Rectal smooth muscle tissue (tissue), 1 donor: ENCODE measurements around the gene PRSS27.
A peak's percentile ranks its signal among the peaks of the same experiment; 100 is the strongest.
"Not testable (repeated sequence)": the region's sequence is repeated elsewhere in the genome, so short reads cannot be mapped to it uniquely, and the experiment has no call there.

Source experiments
- H3K27ac ChIP-seq: one replicate; pipeline ENCODE4 v1.7.0; 2013; ENCODE audit warnings: low read depth, low read length, inconsistent platforms
- H3K27me3 ChIP-seq: one replicate; pipeline ENCODE4 v1.7.0; 2013; ENCODE audit warnings: low read length; ENCODE audit not compliant: control insufficient read depth, insufficient read depth
- H3K36me3 ChIP-seq: one replicate; pipeline ENCODE4 v1.7.0; 2013; ENCODE audit warnings: low read length; ENCODE audit not compliant: control insufficient read depth, insufficient read depth
- H3K4me1 ChIP-seq: one replicate; pipeline ENCODE4 v1.7.0; 2013; ENCODE audit warnings: low read length; ENCODE audit not compliant: control insufficient read depth, insufficient read depth
- H3K4me3 ChIP-seq: one replicate; pipeline ENCODE4 v1.7.0; 2013; ENCODE audit warnings: low read length
- H3K9ac ChIP-seq: one replicate; pipeline ENCODE4 v1.7.0; 2013; ENCODE audit warnings: low read length

Gene PRSS27

GRCh38 chr16:2692251-2692947, 27.6 kb downstream of the PRSS27 start:
- Histone ChIP-seq H3K9ac (no peak overlapping the region), H3K4me1 (peaks cover 5% of the 10 kb centered on the region), H3K27me3 (no peaks in the 10 kb centered on the region), H3K27ac (peak overlapping the region; percentile 70), H3K4me3 (no peak overlapping the region), H3K36me3 (peaks cover 4% of the 10 kb centered on the region)

GRCh38 chr16:2691491-2692248, 28.4 kb downstream of the PRSS27 start:
- peak overlapping the region; percentile 29 for H3K27ac ChIP-seq
- H3K9ac ChIP-seq, result no peak overlapping the region

GRCh38 chr16:2690852-2691251, 29.2 kb downstream of the PRSS27 start:
- Histone ChIP-seq H3K36me3 (peaks cover 3% of the 10 kb centered on the region), H3K27ac (no peak overlapping the region), H3K4me1 (peaks cover 5% of the 10 kb centered on the region), H3K4me3 (no peak overlapping the region), H3K27me3 (no peaks in the 10 kb centered on the region), H3K9ac (no peak overlapping the region)

More at GRCh38 chr16:2691491-2692248, 28.4 kb downstream of the PRSS27 start:
- Histone ChIP-seq H3K36me3 (peaks cover 3% of the 10 kb centered on the region), H3K4me1 (peaks cover 5% of the 10 kb centered on the region), H3K4me3 (no peak overlapping the region), H3K27me3 (no peaks in the 10 kb centered on the region)

GRCh38 chr16:2689968-2690801, 29.8 kb downstream of the PRSS27 start:
- Histone ChIP-seq H3K27ac (no peak overlapping the region), H3K4me1 (peaks cover 5% of the 10 kb centered on the region), H3K36me3 (peaks cover 3% of the 10 kb centered on the region), H3K27me3 (no peaks in the 10 kb centered on the region), H3K4me3 (no peak overlapping the region), H3K9ac (no peak overlapping the region)

GRCh38 chr16:2689422-2689821, 30.6 kb downstream of the PRSS27 start:
- not testable (repeated sequence) for H3K4me3 ChIP-seq, H3K4me1 ChIP-seq, H3K27ac ChIP-seq, H3K27me3 ChIP-seq, H3K9ac ChIP-seq, H3K36me3 ChIP-seq

GRCh38 chr16:2687531-2688308, 32.3 kb downstream of the PRSS27 start:
- no peaks in the 10 kb centered on the region for H3K27me3 ChIP-seq
- H3K27ac ChIP-seq, result no peak overlapping the region
- H3K4me3 ChIP-seq, result no peak overlapping the region
- no peak overlapping the region for H3K9ac ChIP-seq
- H3K4me1 ChIP-seq, result peaks cover 3% of the 10 kb centered on the region
- peaks cover 3% of the 10 kb centered on the region for H3K36me3 ChIP-seq

GRCh38 chr16:2686912-2687507, 33.0 kb downstream of the PRSS27 start:
- Histone ChIP-seq H3K9ac (no peak overlapping the region), H3K4me1 (peaks cover 3% of the 10 kb centered on the region), H3K27ac (no peak overlapping the region)

GRCh38 chr16:2686075-2686474, 33.9 kb downstream of the PRSS27 start:
- H3K27ac ChIP-seq, H3K27me3 ChIP-seq, H3K4me3 ChIP-seq, H3K4me1 ChIP-seq, H3K36me3 ChIP-seq, H3K9ac ChIP-seq: not testable (repeated sequence)

More at GRCh38 chr16:2686912-2687507, 33.0 kb downstream of the PRSS27 start:
- peaks cover 1% of the 10 kb centered on the region for H3K36me3 ChIP-seq
- peak overlapping the region; percentile 15 for H3K4me3 ChIP-seq
- H3K27me3 ChIP-seq, result no peaks in the 10 kb centered on the region

GRCh38 chr16:2683041-2683440, 37.0 kb downstream of the PRSS27 start:
- H3K36me3 ChIP-seq, H3K27me3 ChIP-seq, H3K4me1 ChIP-seq: not testable (repeated sequence)
- H3K27ac ChIP-seq, result peak overlapping the region; percentile 69
- H3K4me3 ChIP-seq, result peak overlapping the region; percentile 90
- peak overlapping the region; percentile 59 for H3K9ac ChIP-seq

GRCh38 chr16:2682209-2683021, 37.6 kb downstream of the PRSS27 start, which contains the start of gene KCTD5:
TSS of gene KCTD5 (plus strand) at chr16:2682523. CDS start at chr16:2682549, 26 bp downstream.
- H3K27ac ChIP-seq, result peak within 1 kb of the TSS; percentile 84
- peaks cover 2% of the 10 kb centered on the region for H3K4me1 ChIP-seq
- peak within 1 kb of the TSS; percentile 90 for H3K4me3 ChIP-seq
- peak within 1 kb of the TSS; percentile 63 for H3K9ac ChIP-seq
- H3K27me3 ChIP-seq, result no peaks in the 10 kb centered on the region
- no peaks in the 10 kb centered on the region for H3K36me3 ChIP-seq

GRCh38 chr16:2680360-2680759, 39.7 kb downstream of the PRSS27 start:
- not testable (repeated sequence) for H3K4me1 ChIP-seq, H3K27ac ChIP-seq, H3K9ac ChIP-seq, H3K4me3 ChIP-seq, H3K36me3 ChIP-seq, H3K27me3 ChIP-seq
